GM18505 (cell line): ENCODE measurements around the gene AUTS2.
"Not testable (repeated sequence)": the region's sequence is repeated elsewhere in the genome, so short reads cannot be mapped to it uniquely, and the experiment has no call there.

Source experiments
- ATAC-seq: cut with Tn5 transposase; IDR thresholded peaks from one replicate; pipeline ENCODE4 v1.9.1; 2021; ENCODE audit not compliant: unreplicated experiment
- POLR2A ChIP-seq: IDR thresholded peaks from 4 replicates; pipeline ENCODE4 v1.6.1; 2011; ENCODE audit warnings: borderline replicate concordance; ENCODE audit not compliant: insufficient read depth, insufficient read length; ENCODE audit errors: extremely low read depth

The AUTS2 gene

GRCh38 chr7:70717553-70718329, 1119.5 kb downstream of the AUTS2 start:
- TF ChIP-seq POLR2A = no peak
- ATAC-seq = no peak

DNA sequence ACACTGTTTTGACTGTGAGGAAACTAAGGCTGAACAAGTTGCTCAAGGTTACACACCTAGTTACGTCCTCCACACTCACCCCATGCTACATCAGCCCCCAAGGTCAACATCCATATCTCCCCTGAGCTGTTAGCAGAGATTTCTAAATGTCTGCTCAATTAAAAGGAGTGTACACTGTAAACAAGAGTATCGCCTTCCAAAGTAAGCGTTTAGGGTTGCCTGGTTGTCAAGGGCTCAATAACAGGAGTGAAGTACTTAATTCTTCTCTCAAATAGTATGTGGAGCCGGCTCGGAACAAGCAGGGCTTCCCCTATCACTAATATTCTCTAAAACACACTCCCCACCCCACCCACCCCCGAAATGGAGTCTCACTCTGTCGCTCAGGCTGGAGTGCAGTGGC, 1120.8 kb downstream of the AUTS2 start:
- TF ChIP-seq POLR2A = no peak
- ATAC-seq = no peak

DNA sequence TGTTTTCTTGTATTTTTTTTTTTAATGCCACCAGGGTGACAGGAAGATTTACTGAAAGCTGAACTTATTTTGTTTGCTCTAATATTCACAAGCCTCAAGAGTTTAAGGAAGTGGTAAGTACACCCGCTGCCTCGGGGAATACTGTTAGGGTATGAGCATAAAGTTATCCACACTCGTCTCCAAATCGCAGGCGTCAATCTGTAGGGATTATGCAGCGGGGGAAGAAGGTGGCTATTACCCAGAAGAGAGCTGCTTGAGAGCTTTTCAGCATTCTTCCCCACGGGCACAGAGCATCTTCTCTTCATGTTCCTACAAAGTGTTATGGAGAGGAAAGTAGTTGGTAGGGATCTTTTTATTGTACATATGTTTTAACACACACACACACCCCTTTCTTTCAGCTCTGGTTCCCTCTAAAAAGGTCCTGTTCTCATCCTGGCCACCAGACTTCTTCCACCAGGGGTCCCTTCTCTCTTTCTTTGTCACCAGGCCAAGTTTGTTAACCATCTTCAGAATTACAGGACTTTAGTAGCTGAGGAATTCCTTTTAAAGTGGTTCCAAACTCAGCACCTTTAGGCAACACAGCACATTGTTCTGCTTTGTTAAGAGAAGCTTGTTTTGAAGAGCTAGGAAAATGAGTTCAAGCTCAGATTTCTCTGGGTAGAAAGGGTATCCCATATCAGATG, 1122.1 kb downstream of the AUTS2 start:
- no peak for TF ChIP-seq POLR2A
- no peak for ATAC-seq

DNA sequence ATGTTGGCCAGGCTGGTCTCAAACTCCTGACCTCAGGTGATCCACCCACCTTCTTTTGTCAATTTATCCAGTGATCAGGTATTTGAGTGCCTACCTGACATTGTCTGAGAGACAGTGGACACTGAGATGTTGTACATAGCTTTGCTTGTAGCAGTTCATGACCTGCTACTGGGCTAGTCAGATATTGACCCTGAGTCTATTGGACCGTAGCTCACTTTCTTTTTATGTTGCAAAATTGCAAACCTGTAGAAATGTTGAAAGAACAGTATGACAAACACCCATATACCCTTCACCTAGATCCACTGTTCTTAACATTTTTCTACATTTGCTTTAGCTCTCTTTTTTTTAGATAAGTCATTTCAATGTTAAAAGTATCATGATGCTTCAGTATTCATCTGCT, 1123.2 kb downstream of the AUTS2 start:
- no peak for ATAC-seq
- TF ChIP-seq POLR2A = no peak

- TF ChIP-seq POLR2A = no peak
- no peak for ATAC-seq
Measured at GRCh38 chr7:70723339-70723738, 1125.1 kb downstream of the AUTS2 start.

GRCh38 chr7:70725448-70725847, 1127.2 kb downstream of the AUTS2 start:
- no peak for TF ChIP-seq POLR2A

GRCh38 chr7:70726294-70726693, 1128.0 kb downstream of the AUTS2 start:
- TF ChIP-seq POLR2A = no peak
- ATAC-seq = no peak

More at GRCh38 chr7:70725448-70725847, 1127.2 kb downstream of the AUTS2 start:
- ATAC-seq = no peak

DNA sequence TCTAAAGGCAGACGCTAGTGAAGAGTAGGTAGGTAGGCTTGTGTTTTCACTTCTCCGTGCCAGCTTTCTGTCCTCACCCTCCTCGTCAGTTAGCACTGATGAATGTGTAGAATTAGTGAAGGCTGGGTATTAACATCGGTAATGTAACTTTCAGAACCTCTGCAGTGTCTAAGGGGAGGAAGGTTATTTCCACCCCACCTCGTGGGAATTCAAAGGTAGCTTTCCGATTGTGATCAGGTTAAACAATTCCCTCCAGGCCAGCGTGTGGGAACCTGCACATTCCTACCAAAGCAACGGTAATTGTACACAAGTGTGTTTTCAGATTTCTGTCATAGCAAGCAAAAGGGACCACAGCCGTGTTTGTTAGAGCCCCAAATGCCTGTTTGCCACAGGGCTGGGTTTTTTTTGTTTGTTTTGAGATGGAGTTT, 1128.7 kb downstream of the AUTS2 start:
- TF ChIP-seq POLR2A = no peak
- peak; percentile 47 for ATAC-seq

DNA sequence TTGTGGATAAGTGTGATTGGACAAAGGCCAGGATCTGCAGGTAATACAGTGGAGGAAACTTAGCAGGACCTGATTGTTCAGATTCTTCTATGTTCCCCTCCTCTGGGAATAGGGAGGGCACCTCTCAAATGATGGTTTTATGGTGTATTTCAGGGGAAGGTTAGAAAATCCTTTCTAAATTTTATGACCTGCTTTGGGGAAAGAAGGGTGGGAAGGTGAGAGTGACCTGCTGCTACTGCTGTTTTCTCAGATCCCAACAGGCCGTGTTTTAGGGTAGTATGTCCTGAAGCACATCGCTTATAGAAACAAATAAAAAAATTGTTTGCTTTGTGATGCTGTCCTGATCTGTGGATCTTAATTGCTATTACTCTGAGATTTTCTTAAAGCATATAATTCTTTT, 1129.6 kb downstream of the AUTS2 start:
- ATAC-seq = no peak
- TF ChIP-seq POLR2A = no peak

DNA sequence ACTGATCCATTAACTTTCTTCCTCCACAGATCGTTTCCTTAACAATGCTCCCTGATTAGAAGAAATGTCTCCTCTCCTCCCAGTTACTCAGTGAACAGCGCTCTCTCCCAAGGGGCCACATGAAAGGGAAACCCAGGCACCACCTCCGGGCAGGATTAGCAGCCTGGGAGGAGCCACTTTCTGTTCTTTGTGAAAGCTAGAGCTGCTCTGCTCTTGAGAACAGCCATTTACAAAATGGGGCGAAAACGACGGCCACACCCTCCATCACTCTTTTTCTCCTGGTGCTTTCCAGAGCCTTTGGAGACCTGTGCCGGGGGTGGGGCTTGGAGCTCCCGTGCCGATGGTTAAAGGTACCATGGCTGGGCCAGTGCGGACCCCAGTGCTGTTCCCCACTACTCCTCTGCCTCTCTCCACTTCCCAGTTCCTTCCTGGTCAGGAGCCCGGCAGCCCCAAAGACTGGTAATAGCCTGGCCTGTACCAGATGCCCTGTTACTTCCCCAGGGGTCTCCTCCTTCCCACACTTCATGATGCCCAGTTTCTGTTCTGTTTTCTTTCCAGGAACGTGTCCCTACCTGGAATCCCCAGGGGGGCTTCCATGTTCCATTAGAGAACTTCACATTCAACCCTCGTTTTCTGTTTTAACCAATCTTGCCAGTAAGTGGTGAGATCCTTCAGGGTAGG, 1130.7 kb downstream of the AUTS2 start:
- TF ChIP-seq POLR2A = no peak
- ATAC-seq = no peak

- ATAC-seq = not testable (repeated sequence)
Measured at GRCh38 chr7:70729553-70730157, 1131.4 kb downstream of the AUTS2 start.

DNA sequence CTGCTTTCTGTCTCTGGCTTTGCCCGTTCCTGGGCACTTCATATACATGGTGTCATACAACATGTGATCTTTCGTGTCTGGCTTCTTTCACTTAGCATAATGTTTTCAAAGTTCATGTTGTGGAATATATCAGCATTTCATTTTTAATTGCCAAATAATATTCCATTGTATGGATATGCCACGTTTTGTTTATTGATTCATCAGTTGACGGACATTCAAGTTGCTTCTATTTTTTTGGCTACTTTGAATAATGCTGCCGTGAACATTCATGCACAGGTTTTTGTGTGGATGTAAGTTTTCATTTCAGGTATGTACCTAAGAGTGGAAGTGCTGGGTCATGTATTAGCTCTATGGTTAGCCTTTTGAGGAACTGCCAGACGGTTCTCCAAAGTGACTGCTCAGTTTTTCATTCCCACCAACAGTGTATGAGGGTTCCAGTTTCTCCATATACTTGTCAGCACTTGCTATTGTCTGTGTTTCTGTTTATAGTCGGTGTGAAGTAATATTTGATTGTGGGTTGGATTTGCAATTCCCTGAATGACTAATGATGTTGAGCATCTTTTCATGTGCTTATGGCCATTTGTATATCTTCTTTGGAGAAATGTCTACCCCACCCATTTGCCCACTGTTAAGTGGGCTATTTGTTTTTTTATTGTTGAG, 1132.3 kb downstream of the AUTS2 start:
- no peak for ATAC-seq
- no peak for TF ChIP-seq POLR2A

DNA sequence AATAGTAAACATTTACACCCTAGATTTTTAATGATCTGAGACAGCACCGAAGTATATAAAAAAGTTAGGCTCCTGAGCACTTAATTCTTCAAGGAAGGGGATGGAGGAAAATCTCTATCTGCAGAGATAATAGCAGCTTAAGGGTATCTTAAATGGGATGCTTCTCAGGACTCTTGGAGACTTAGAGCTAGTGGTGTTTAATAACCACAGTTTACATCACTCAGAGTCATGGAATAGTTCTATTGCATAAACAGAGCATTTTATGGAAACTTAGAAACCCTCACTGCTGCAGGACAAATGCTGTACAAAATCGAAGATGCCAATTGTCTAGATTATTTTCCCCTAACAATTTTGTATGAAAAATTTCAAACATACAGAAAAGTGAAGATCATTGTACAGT, 1134.8 kb downstream of the AUTS2 start:
- TF ChIP-seq POLR2A = no peak
- ATAC-seq = no peak
